Pulmonary artery endothelial cell (primary cell): ENCODE measurements around the gene EZH1. TPM values are rescaled to one million over a fixed set of nuclear protein-coding genes. Genes with fewer than 3 reads are reported as not detected.
A peak's percentile ranks its signal among the peaks of the same experiment; 100 is the strongest.

ENCODE experiments used
- DNase-seq: peaks from one replicate; pipeline ENCODE4 v3.0.0-alpha.2; 2011; ENCODE audit warnings: low read depth, low spot score
- total RNA-seq: library from RNA; depleted of rRNA; stranded (reverse); fragments of >200 nt; gene quantifications from 2 replicates; pipeline ENCODE4 v1.2.3, GENCODE V29; 2014

The EZH1 gene
- total RNA-seq, 1 donor from 2014 or later, result 7.5 TPM

DNA sequence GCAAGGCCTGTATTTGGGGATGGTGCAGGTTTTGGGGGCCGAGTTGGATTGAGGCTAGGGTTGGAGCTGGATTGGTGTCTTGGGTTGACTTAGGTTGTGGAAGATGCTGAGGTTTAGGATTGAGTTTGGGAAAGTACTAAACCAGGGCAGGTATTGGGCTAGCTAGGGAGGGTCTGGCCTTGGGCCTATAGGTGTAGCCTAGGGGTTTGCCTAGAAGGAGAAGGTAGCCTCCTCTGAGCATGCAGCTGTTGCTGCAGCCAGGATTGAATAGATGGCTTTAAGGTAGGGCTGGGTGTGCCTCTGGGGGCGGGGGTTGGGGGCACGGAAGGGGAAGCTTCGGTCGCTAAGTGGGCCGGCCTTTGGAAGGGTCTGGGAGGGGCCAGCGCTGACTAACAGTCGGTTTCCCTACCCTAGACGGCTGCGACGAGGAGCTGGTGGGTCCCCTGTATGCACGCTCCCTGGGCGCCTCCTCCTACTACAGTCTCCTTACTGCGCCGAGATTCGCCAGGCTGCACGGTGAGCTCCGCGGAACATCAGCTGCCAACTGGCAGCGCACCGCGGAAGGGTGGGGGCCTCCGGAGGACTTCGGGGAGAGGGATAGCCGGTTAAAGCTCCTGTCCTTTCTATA is 61.3 kb downstream of the EZH1 start:
- DNase-seq, result no peak

DNA sequence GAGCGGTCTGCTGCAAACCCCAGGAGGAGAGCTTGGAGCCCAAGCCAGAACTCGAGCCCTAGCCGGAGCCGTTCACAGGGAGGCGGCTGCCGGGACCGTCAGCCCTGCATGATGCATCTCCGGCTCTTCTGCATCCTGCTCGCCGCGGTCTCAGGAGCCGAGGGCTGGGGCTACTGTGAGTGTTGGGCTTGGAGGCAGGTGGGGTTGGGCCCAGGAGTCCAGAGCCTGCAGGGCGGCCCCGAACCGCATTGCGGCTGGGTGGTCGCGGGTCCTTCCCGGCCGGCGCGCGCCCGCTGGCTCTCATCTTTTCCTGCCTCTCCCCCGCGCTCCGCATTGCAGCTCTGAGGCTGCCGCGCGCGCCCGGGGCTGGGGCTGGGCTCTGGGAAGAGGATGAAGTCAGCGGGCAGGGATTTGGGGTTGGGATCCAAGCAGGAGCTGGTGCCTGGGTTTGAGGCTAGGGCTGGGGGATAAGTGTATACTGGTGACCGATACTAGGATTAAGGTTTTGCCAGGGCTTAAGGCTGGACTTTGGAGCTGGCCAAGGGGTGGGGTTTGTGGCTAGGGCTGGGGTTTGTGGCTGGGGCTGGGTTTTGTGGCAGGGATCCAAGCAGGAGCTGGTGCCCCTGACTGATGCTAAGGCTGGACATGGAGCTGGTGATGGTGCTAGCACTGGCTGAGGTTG is 62.0 kb downstream of the EZH1 start:
- DNase-seq, result no peak

DNA sequence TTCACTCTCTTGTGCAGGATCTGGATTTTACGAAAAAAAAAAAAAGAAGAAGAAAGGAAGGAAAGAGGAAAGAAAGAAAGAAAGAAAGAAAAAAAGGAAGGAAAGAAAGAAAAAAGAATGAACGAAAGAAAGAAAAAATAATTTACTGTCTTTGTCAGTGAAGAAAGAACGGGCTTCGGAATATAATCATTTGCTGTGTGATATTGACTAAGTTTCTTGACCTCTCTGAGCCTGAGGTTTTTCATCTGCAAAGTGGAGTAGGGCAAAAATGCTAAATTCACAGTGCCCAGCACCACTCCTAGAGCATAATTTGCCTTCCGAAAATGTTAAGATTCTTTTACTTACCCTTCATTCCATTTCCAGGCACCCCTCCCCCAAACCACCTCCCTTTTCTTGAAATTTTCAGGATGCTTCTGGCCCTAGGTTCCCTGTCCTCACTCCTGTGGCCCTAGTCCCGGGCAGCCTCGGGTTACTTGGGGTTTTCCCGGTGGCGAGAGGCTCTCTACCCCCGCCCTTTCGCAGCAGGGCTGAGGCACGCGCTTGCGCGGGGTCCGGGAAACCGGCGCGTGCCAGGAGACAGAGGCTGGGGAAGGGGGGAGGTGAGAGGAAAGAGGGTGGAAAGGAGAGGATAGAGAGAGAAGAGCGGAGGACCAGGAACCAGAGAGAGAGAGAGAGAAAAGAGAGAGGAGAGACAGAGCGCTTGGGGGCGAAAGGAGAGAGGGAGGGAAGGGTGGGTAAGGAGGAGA is 62.7 kb downstream of the EZH1 start, which contains the start of gene CNTNAP1:
TSS of gene CNTNAP1 (plus strand) at position 556 of the 746 bp plus-strand sequence. CDS start 299 bp downstream, outside the sequence.
- DNase-seq, result no peak

DNA sequence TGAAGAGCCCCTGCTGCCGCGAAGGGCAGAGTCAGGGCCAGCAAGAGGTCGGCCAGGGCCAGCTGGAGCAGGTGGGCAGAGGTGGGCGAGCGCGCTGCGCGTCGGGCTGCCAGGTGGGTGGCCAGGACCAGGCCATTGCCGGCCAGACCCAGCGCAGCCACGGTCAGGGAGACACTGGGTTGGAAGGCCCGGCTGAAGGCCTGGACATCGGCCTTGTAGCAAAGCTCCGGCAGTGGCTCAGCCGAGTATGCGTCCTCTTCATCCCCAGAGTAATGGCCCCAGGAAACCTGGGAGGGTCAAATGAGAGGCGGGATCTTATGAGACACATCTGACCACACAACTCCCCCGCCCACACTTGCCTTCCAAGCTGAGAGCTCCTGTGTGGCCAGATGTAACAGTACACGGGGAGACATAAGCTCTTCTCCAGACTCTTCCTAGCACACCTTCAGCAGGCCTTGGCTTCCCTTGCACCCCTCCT is 64.5 kb downstream of the EZH1 start:
- no peak for DNase-seq

DNA sequence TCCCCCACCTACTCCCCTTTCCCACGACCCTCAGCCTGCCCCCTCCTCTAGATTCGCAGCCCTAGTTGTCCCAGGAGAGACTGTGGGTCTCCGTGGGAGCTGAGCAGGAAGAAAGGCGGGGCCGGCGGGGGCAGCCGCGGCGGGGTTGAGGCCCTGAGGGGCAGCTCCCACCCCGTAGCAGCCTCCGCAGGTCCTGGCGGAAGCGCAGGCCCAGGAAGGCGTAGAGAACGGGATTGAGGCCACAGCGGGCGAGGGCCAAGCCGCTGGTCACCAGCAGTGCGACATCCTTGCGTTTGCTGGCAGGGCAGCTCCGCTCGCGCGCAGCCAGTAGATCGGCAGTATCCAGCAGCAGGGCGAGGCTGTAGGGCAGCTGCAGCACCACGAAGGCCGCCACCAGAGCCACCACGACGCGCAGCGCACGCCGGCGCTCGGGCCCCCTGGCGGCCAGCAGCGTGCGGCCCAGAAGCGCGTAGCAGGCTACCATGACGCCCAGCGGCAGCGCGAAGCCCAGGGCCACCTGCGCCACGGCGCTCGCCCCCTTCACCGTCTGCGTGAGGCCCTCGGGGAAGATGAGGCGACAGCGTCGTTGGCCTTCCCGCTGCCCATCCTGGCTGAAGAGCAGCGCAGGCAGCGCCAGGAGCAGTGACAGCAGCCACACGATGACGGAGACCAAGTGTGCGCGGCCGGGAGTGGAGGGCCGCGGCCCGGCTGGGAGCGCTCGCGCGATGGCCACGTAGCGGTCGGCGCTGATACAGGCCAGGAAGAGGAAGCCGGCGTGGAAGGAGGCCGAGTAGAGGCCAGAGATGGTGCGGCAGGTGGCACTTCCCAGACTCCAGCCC is 65.1 kb downstream of the EZH1 start:
- no peak for DNase-seq

DNA sequence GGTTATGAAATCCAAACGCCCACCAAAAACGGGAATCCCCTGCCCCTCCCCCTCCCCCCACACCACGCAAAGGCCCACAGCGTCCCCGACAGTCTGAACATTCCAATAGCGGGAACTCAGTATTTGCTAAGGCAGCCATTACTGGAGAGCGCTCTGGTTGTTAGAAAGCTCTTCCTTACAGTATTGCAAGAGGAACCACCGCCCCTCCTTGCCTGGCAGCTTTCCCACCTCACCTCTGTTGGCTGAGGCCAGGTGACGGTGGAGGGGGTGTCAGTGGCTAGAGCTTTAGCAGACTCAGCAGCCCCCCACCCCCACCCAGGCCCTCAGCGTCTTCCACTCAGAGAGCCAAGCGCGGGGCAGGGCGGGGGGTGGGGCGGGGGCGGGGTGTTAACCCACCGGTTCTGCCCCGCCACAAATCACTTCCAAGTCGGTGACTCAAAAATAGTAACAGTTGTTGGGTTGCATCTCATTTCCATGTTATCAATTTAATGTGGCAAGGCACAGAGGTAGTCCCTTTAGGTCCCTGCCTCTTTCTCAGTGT is 65.8 kb downstream of the EZH1 start:
- no peak for DNase-seq

DNA sequence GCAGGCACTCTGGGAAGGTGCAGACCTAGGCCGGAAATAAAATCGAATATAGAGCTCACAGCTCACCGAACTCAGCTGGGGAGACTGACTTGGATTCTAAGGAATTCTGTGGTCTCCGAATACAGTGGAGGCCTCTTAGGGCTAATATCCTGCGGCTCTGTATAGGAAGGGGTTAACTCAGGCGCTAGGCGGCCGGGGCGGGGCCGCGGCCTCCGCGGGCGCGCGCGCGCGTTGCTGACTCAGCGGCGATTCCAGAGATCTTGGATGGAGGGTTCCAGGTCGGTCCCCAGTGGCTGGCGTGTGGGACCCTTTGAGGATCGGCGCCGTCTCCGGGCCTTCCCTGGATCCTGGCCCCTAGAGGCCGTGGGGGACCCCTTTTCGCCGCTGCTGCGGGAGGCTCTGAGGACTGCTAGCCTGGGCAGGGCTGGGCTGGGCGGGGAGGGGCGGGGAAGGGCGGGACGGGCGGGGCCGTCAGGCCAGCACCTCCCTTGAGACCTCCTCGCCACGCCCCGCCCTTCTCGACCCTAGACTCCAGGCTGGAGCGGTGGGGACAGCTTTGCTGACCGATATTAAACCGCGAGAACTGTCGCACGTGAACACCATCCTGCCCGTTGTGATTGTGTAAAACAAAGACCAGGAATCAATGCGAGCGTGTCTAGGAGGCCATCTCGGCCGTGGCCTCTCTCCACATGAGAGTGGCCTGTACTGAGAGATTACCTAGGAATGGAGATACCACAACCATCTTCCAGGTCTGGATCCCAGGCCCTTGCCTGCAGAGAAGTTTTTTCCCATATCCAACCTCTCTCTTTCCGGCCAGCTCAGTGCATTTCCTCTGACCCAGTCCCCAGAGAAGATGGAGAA is 66.7 kb downstream of the EZH1 start:
- DNase-seq, result no peak

DNA sequence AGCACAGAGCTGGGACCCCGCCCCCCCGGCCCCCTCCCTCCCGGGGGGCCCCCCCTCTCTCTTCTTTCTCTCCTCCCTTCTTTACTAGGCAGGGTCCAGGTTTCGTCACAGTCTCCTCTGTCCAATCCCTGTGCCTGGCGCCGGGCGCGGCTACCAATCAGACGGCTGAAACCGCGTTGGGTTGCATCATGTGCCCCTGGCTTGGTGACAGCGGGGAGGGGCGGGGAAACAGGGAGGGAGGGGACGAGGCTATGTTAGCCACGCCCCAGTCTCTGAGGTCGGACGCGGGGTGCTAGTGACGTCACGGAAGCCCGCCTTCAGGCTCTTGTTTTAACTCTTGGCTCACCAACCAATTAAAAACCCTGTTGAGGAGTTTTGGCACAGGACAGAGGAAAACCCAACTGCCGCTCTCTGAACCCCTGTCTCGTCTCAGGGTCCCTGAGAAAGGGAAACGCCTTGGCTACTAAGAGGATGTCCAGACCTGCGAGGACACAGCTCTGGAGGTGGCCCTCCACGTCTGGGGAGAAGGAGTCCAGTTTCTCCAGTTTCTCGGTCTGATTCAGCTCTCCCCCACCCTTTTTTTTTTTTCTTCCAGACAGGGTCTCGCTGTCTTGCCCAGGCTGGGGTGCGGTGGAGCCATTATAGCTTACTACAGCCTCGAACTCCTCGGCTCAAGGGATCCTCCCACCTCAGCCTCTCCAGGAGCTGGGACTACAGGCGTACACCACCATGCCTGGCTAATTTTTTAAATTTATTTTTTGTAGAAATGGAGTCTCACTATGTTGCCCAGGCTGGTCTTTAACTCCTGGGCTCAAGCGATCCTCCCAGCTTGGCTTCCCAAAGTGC is 67.6 kb downstream of the EZH1 start:
- peak; percentile 98 for DNase-seq

DNA sequence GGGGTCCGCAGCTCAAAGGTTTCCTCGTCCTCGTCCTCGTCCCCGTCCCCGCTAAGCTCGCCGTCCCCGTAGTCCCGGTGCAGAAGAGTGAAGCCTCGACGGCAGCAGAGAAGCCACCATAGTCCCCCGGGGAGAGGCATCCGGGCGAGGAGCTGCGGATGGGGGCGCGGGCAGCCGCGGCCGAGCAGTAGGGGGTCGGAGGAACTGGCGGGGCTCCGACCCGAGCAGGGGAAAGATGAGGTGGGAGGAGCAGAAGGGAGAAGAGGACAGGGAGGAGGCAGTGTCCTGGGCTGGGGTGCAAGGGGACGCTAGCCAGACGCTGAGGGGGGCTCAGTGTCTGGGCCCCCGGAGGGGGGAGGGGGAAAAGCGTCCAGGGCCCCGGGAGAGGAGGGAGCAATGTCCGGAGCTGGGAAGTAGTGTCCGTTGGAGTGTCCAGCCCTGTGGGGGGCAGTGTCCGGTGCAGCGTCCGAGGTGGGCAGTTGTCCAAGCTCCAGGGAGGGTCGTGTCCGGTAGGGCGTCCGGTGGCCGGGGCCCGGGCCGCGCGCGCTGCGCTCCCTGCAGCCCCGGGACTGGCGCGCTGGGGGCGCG is 68.3 kb downstream of the EZH1 start, which contains the start of gene PLEKHH3:
TSS of gene PLEKHH3 (minus strand) at position 571 of the 588 bp plus-strand sequence. CDS start at position 140, 431 bp downstream.
- DNase-seq, result no peak

DNA sequence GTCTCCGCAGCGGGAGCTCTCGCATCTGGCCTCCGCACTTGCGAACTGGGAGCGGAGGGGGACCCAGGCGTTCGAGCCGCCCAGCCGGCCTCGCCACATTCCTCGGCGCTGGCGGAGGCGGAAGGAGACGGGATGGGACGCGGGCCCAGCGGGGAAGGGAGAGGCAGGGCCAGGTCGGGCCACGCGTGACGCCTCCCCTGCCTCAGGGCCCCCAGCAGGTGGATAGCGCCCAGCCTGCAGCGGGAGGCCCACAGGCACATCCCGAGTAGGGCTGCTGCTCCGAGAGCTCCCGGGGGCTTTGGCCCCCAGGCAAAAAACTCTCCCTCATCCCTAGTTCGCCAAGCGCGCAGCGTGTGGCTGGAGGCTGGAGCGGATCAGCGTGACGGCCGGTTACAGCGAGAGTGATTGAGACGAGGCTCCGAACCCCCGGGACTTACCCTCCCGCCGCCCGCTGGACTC is 68.8 kb downstream of the EZH1 start:
- no peak for DNase-seq

DNA sequence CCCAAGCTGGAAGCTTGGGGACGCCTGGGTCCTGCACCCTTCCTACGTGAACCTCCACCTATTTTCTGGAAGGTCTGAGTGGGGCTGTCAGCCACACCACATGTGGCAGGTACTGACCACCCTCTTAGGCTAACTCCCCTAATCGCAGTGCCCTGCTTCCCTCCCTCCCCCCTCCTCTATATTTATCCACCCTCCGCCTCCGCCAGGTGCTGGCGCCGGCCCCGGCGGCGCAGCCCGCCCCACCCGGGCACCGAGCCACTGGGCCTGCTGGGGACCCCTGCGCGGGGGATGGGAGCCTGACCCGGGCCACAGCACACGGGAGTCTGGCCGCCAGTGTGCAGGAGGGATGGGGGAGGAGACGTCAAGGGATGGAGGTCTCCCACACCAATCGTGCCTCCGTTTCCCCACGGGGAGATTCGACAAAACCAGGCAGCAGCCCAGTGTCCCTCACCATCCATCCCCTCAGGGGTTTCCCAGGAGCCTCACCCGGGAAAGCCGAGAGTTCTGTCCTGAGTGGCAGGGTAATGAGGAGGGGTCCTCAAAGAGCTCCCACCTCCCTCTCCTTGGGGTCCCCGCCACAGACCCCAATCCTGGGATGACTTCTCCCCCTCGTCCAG is 69.4 kb downstream of the EZH1 start:
- DNase-seq, result no peak

DNA sequence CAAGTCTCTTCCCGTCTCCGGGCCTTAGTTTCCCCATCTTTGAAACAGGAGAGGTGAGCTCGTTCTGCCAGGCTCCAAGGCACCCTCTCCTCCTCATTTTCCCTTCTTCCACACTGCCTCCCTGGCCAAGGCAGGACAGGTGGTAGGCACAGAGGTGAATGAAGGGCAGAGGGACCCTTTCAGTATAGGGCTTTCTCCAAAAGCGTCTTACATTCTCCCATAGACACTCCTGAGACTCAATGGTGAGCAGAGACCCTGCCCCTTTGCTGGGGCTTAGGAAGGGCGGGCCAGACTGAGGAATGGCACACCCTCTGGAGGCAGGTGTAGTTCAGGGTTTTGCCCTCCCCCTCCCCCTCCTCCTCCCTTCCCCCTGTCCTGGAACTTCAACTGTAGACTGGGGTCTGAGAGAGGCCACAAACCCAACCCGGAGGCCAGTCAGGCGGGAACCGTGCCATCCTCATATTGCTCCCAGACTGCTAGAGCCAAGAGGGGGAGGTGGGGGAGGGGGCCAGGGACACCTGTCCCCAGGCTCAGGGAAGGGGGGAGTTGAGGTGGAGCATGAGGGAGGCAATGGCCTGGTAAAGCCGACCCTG is 70.0 kb downstream of the EZH1 start:
- DNase-seq, result no peak

DNA sequence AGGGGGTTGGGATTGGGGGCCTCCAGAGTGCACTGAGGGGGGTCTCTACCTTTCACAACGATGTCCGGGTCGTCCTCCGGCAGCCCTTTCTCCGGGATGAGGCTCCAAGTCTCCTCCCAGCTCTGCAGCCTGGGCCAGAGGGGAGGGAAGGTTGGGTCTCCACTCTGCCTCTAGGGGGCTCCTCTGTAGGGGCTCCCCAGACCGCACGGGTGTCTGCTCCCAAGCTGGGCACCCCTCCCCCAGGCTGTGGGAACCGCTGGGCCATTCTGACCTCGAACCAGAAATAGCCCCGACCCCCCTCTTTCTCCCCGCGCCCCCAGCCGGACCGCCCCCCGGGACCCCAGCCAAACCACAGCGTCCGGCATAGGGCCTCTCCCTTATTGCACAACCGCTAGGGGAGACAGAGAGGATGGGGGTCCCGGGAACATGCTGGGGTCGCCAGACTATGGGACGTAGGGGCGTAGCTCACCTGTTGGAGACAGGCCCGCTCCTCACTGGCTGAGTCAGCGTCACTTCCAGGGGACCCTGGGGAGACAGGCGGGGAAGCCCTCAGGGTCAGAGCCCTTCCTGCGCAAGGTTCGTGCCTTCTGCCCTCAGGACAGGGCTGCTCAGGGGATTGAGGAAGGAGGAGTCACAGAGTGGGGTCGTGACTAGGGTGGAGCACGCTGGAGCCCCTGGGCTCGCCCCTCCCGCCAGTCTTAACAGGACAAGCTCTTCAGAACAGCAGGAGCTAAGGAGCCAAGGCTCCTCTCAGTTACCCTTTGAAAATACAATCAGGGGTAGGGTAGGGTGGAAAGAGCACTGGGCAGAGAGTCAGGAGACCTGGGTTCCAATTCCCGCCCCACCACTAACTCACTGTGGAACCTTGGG is 70.7 kb downstream of the EZH1 start:
- DNase-seq, result no peak

DNA sequence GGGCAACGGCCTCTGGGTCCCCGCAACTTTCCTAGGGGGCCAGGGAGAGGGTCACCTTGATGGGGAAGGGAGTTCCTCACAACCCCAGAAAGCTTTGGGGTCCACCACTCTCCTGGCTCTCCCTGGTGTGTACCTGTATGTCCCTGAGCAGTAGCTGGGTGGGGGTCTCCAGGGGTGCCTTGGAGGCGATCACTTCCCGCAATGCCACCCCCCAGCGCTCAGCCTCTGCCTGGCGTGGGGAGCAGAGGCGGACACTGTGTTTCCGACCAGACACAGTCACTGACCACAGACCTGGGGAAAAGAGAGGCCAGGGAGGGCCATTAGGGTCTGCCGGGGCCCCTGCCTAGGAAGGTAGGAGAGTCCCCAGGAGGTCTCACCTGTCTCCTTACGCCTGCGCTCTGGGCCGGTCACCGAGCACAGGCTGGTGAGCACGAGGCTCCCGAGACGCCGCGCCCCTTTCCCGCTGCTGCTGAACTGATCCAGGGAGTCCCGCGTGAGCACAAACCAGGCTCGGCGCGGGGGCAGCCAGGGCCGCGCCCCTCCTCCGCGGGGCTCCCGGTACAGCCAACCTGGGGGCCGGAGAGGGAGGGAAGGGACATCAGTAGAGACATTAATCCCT is 71.5 kb downstream of the EZH1 start:
- DNase-seq, result no peak

DNA sequence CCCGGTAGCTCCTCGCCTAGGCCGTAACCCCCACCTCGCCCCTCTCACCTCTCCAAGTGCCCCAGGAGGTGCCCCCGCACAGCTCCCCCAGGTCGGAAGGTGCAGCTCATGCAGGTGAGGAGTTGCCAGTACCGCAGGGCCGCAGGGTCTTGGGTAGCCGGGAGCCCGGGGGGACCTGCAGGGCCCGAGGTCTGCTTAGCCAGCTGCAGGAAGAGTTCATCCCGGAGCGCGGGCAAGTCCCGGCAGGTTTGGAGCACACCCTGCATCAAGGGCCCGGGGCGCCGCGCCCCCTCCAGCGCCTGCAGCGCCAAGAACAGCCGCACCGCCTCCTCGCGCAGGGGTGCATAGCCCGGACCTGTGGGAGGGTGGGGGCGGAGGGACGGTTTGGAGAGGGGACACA is 72.8 kb downstream of the EZH1 start:
- no peak for DNase-seq
